ENCODE data around the gene GLIS1. TPM values are rescaled to one million over a fixed set of nuclear protein-coding genes. Genes with fewer than 3 reads are reported as not detected.

Gene GLIS1
- total and polyA plus RNA-seq, 2 experiments from 2014 or later = 0.26 to 0.31 TPM

DNA sequence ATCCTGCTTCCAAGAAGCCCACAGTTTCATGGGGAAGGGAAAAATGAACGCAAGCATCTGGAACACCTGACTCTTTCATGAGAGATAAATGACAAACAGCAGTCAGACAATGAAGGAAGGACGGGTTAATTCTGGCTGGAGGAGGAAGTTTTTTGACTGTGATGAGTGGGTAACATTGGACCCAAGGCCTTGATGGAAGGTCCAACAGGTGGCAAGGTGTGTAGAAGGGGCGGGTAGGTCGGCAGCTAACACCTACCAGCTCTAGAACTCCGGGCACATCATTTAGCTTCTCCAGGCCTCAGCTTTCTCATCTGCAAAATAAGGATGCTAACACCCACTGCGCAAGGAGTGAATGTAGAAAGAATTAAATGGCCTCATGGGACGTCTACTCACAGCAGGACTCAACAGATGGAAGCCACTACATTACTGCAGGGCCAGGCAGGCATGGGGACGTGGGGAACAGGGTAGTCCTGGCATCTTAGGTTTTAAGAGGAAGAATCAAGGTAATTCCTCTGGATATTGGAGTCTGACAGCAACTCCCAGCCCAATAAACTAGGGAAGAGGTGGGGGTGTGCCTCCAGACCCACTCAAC, 12.9 kb downstream of the GLIS1 start (continued):
- TF ChIP-seq, protein P1, sequence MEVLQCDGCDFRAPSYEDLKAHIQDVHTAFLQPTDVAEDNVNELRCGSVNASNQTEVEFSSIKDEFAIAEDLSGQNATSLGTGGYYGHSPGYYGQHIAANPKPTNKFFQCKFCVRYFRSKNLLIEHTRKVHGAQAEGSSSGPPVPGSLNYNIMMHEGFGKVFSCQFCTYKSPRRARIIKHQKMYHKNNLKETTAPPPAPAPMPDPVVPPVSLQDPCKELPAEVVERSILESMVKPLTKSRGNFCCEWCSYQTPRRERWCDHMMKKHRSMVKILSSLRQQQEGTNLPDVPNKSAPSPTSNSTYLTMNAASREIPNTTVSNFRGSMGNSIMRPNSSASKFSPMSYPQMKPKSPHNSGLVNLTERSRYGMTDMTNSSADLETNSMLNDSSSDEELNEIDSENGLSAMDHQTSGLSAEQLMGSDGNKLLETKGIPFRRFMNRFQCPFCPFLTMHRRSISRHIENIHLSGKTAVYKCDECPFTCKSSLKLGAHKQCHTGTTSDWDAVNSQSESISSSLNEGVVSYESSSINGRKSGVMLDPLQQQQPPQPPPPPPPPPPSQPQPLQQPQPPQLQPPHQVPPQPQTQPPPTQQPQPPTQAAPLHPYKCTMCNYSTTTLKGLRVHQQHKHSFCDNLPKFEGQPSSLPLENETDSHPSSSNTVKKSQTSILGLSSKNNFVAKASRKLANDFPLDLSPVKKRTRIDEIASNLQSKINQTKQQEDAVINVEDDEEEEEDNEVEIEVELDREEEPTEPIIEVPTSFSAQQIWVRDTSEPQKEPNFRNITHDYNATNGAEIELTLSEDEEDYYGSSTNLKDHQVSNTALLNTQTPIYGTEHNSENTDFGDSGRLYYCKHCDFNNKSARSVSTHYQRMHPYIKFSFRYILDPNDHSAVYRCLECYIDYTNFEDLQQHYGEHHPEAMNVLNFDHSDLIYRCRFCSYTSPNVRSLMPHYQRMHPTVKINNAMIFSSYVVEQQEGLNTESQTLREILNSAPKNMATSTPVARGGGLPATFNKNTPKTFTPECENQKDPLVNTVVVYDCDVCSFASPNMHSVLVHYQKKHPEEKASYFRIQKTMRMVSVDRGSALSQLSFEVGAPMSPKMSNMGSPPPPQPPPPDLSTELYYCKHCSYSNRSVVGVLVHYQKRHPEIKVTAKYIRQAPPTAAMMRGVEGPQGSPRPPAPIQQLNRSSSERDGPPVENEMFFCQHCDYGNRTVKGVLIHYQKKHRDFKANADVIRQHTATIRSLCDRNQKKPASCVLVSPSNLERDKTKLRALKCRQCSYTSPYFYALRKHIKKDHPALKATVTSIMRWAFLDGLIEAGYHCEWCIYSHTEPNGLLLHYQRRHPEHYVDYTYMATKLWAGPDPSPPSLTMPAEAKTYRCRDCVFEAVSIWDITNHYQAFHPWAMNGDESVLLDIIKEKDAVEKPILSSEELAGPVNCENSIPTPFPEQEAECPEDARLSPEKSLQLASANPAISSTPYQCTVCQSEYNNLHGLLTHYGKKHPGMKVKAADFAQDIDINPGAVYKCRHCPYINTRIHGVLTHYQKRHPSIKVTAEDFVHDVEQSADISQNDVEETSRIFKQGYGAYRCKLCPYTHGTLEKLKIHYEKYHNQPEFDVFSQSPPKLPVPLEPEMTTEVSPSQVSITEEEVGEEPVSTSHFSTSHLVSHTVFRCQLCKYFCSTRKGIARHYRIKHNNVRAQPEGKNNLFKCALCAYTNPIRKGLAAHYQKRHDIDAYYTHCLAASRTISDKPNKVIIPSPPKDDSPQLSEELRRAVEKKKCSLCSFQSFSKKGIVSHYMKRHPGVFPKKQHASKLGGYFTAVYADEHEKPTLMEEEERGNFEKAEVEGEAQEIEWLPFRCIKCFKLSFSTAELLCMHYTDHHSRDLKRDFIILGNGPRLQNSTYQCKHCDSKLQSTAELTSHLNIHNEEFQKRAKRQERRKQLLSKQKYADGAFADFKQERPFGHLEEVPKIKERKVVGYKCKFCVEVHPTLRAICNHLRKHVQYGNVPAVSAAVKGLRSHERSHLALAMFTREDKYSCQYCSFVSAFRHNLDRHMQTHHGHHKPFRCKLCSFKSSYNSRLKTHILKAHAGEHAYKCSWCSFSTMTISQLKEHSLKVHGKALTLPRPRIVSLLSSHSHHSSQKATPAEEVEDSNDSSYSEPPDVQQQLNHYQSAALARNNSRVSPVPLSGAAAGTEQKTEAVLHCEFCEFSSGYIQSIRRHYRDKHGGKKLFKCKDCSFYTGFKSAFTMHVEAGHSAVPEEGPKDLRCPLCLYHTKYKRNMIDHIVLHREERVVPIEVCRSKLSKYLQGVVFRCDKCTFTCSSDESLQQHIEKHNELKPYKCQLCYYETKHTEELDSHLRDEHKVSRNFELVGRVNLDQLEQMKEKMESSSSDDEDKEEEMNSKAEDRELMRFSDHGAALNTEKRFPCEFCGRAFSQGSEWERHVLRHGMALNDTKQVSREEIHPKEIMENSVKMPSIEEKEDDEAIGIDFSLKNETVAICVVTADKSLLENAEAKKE (CRISPR knock-in tag; IDR thresholded peaks at IDR 0.05) = no peak
- TF ChIP-seq, protein P2, sequence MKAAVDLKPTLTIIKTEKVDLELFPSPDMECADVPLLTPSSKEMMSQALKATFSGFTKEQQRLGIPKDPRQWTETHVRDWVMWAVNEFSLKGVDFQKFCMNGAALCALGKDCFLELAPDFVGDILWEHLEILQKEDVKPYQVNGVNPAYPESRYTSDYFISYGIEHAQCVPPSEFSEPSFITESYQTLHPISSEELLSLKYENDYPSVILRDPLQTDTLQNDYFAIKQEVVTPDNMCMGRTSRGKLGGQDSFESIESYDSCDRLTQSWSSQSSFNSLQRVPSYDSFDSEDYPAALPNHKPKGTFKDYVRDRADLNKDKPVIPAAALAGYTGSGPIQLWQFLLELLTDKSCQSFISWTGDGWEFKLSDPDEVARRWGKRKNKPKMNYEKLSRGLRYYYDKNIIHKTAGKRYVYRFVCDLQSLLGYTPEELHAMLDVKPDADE (IDR thresholded peaks at IDR 0.05) = no peak
- TF ChIP-seq STAT1 (IDR thresholded peaks at IDR 0.05; ENCODE audit: unreplicated experiment) = no peak
- TF ChIP-seq, protein P3, sequence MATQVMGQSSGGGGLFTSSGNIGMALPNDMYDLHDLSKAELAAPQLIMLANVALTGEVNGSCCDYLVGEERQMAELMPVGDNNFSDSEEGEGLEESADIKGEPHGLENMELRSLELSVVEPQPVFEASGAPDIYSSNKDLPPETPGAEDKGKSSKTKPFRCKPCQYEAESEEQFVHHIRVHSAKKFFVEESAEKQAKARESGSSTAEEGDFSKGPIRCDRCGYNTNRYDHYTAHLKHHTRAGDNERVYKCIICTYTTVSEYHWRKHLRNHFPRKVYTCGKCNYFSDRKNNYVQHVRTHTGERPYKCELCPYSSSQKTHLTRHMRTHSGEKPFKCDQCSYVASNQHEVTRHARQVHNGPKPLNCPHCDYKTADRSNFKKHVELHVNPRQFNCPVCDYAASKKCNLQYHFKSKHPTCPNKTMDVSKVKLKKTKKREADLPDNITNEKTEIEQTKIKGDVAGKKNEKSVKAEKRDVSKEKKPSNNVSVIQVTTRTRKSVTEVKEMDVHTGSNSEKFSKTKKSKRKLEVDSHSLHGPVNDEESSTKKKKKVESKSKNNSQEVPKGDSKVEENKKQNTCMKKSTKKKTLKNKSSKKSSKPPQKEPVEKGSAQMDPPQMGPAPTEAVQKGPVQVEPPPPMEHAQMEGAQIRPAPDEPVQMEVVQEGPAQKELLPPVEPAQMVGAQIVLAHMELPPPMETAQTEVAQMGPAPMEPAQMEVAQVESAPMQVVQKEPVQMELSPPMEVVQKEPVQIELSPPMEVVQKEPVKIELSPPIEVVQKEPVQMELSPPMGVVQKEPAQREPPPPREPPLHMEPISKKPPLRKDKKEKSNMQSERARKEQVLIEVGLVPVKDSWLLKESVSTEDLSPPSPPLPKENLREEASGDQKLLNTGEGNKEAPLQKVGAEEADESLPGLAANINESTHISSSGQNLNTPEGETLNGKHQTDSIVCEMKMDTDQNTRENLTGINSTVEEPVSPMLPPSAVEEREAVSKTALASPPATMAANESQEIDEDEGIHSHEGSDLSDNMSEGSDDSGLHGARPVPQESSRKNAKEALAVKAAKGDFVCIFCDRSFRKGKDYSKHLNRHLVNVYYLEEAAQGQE (IDR thresholded peaks at IDR 0.05; ENCODE audit: unreplicated experiment) = no peak

Data from GM23338 (cell line).